Activated naive CD8-positive, alpha-beta T cell treated with anti-CD3 and anti-CD28 coated beads for 36 hours (primary cell): ENCODE results near the gene MCU. TPM values are rescaled to one million over a fixed set of nuclear protein-coding genes. Genes with fewer than 3 reads are reported as not detected.
A peak's percentile ranks its signal among the peaks of the same experiment; 100 is the strongest.
"Not testable (repeated sequence)": the region's sequence is repeated elsewhere in the genome, so short reads cannot be mapped to it uniquely, and the experiment has no call there.

Source experiments
- DNase-seq: peaks from one replicate; pipeline ENCODE4 v3.0.0; 2021
- H3K27ac Mint-ChIP-seq: one replicate; pipeline ENCODE4 v1.8.0; 2022; ENCODE audit warnings: mild to moderate bottlenecking, moderate library complexity, mixed read lengths
- H3K27me3 Mint-ChIP-seq: one replicate; pipeline ENCODE4 v1.8.0; 2022; ENCODE audit warnings: mild to moderate bottlenecking, mixed read lengths
- H3K36me3 Mint-ChIP-seq: one replicate; pipeline ENCODE4 v1.8.0; 2021; ENCODE audit warnings: mild to moderate bottlenecking, mixed read lengths
- H3K4me1 Mint-ChIP-seq: one replicate; pipeline ENCODE4 v1.8.0; 2021; ENCODE audit warnings: mixed read lengths
- H3K4me3 Mint-ChIP-seq: one replicate; pipeline ENCODE4 v1.8.0; 2022; ENCODE audit warnings: mild to moderate bottlenecking, moderate library complexity, mixed read lengths
- H3K9me3 Mint-ChIP-seq: one replicate; pipeline ENCODE4 v1.8.0; 2022; ENCODE audit warnings: mixed read lengths
- total RNA-seq, 2 experiments: library from RNA; stranded (reverse); gene quantifications; one replicate each; pipeline ENCODE4 v1.2.3, GENCODE V29; 2021

The MCU gene, protein sequence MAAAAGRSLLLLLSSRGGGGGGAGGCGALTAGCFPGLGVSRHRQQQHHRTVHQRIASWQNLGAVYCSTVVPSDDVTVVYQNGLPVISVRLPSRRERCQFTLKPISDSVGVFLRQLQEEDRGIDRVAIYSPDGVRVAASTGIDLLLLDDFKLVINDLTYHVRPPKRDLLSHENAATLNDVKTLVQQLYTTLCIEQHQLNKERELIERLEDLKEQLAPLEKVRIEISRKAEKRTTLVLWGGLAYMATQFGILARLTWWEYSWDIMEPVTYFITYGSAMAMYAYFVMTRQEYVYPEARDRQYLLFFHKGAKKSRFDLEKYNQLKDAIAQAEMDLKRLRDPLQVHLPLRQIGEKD
- total RNA-seq: 10 to 100 TPM; 15.3 to 15.5 TPM

DNA sequence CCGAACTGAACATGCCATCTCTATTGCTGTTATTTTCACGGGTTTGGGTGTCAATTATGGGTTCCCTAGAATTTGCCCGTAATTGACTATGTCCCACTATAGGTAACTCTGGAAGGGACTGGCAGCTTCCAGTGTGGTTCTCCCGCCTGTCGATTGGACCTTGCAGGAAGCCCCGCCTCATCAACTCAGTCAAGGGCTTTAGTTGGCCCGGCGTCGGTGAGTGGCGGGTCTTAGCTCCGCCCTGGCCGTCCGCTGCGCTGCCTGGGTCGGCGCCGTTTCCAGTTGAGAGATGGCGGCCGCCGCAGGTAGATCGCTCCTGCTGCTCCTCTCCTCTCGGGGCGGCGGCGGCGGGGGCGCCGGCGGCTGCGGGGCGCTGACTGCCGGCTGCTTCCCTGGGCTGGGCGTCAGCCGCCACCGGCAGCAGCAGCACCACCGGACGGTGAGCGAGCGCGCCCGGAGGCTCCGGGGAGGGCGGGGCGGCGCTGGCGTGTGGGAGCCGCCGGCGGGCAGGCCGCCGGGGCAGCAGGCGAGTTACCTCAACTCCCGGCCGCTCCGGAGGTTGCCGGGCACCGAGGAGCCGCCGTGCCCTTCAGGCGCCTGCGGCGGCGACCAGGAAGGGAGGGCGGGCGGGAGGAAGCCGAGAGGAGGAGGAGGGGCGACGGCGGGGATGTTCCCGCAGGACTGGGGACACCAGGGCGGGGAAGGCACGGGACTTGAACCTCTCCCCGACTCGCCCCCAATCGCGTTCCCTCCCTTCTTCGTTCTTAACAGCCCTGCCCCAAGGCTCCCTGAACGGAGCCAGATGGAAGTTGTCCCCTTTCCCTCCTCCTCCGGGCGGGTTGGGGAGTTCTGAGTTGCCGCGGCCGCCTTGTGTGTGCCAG is at the start of gene MCU:
Gene MCU, plus strand, starts transcription at position 281 of the 881 bp plus-strand sequence. Its CDS starts 9 bp downstream, at position 290.
- Mint-ChIP-seq H3K27ac (peak within 1 kb of the TSS; percentile 77), H3K36me3 (no peaks in the 10 kb centered on the region), H3K27me3 (peaks cover 6% of the 10 kb centered on the region), H3K4me3 (peak within 1 kb of the TSS; percentile 88), H3K9me3 (no peaks in the 10 kb centered on the region), H3K4me1 (peaks cover 38% of the 10 kb centered on the region)
- DNase-seq: peak; percentile 94

DNA sequence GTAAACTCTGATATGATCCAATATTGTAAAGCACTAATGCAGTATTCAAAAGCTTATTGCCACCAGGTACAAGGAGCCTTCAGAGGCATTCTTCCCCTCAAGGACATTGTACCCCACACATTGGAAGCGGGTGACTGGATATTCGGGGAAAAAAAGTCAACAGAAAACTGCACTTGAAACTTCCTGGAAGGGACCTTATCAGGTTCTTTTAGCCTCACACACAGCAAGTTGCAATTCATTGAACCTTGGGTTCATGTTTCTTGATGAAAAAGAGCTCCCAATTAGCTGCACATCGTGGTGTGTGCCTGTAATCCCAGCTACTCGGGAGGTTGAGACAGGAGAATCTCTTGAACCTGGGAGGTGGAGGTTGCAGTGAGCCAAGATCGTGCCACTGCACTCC is 49.6 kb upstream of the MCU start:
- no peak overlapping the region for H3K4me3 Mint-ChIP-seq
- no peaks in the 10 kb centered on the region for H3K36me3 Mint-ChIP-seq
- no peaks in the 10 kb centered on the region for H3K27me3 Mint-ChIP-seq
- peaks cover 5% of the 10 kb centered on the region for H3K4me1 Mint-ChIP-seq
- no peaks in the 10 kb centered on the region for H3K9me3 Mint-ChIP-seq
- H3K27ac Mint-ChIP-seq: no peak overlapping the region
- no peak for DNase-seq

DNA sequence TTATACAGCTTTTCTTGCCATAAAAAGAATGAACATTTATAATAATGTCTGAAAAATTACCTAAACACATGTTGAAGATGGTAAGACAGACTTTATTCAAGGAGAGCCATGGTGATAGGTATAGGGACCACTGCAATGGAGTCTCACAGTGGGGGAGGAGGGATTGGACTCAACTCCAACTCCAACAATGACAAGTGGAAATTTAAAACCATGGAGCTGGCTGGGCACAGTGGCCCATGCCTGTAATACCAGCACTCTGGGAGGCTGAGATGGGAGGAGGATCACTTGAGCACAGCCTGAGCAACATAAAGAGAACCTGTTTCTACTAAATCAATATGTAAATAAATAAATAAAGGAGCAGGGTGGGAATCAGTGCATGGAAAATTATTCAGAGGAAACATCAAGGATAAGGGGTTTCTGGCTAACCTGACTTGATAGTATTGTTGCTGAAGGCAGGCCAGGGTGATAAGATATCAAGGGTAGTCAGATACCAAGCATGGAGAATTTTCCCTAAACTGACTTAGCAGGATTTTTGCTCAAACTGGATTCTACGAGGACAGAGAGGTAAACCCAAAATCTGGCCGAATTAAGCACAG is 46.6 kb upstream of the MCU start:
- H3K4me1 Mint-ChIP-seq: no peaks in the 10 kb centered on the region
- no peak overlapping the region for H3K27ac Mint-ChIP-seq
- H3K27me3 Mint-ChIP-seq: no peaks in the 10 kb centered on the region
- no peak overlapping the region for H3K4me3 Mint-ChIP-seq
- H3K36me3 Mint-ChIP-seq: no peaks in the 10 kb centered on the region
- H3K9me3 Mint-ChIP-seq: no peaks in the 10 kb centered on the region
- no peak for DNase-seq

DNA sequence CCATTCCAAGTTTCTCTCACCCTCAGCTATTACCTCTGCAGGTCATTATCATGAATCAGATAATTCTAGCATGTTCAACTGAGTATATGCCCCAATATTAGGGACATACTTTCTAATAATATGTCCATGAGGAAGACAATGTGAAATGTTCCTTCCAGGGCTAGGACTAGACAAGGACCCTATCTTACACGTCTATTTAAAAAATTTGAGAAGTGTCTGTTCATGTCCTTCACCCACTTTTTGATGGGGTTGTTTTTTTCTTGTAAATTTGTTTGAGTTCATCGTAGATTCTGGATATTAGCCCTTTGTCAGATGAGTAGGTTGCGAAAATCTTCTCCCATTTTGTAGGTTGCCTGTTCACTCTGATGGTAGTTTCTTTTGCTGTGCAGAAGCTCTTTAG is 45.0 kb upstream of the MCU start:
- H3K4me1 Mint-ChIP-seq, H3K27me3 Mint-ChIP-seq, H3K9me3 Mint-ChIP-seq, H3K4me3 Mint-ChIP-seq, H3K36me3 Mint-ChIP-seq, DNase-seq, H3K27ac Mint-ChIP-seq: not testable (repeated sequence)

DNA sequence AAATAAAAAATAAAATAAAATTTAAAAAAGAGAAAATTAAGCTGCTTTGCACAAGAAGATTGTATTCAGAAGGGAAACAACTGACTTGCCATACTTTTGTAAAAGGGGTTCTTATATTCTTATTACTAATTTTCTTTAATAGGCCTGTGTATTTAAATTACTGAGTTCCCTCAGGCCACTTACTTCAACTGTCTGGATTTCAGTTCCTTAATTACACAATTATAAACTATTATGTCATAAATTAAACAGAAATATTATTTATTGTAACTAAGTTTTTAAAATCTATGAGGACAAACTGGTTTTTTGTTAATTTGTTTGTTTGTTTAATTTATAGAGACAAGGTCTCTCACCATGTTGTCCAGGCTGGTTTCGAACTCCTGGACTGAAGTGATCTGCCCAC is 43.6 kb upstream of the MCU start:
- Mint-ChIP-seq H3K4me1 (no peaks in the 10 kb centered on the region), H3K27ac (no peak overlapping the region), H3K9me3 (no peaks in the 10 kb centered on the region), H3K4me3 (no peak overlapping the region), H3K36me3 (no peaks in the 10 kb centered on the region), H3K27me3 (no peaks in the 10 kb centered on the region)
- DNase-seq: no peak

DNA sequence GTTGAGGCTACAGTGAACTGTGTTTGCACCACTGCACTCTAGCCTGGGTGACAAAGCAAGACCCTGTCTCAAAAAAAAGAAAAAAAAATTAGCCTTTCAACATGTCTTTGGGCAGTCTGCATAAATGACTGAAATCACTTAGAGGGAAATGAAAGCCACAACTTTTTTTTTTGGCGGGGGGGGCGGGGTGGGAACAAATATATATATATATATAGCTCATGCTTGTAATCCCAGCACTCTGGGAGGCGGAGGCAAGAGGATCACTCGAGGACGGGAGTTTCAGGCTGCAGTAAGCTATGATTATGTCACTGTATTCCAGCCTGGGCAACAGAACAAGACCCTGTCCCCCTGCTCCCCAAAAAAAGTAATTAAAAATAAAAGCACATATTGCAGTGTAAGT is 42.7 kb upstream of the MCU start:
- Mint-ChIP-seq H3K27ac (no peak overlapping the region), H3K27me3 (no peaks in the 10 kb centered on the region), H3K4me1 (no peaks in the 10 kb centered on the region), H3K4me3 (no peak overlapping the region), H3K9me3 (no peaks in the 10 kb centered on the region), H3K36me3 (no peaks in the 10 kb centered on the region)
- no peak for DNase-seq

DNA sequence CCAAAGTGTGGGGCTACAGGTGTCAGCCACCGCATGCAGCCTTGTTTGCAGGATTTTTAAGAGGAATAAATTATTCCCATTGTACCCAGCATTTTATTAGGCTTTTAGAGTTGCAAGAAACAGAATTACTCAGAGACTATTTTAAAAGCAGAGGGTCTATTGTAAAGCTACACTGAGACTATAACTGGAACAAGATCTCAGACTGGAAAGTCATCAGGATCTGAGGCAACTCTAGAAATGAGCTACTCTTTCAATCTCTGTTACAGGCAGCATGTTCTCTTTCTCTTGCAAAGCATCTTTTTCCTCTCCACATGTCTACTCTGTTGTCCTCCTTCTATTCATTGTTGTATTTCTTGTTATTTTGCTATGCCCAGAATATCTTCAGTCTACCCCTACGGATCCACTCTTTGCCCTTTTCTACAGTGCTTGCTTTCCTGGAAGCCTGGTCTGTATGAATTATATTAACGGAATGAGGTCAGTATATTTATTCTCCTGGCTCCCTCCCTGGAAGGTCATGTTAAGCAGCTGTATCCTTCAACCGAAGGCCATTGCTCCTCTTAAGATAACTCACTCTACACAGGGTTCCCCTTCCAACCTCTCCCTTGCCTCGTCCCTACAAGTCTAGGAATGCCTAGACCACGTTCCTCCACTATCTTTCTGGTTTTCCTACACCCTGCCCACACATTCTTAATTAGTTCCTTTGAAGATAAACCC is 38.4 kb upstream of the MCU start:
- no peak overlapping the region for H3K4me3 Mint-ChIP-seq
- H3K36me3 Mint-ChIP-seq: no peaks in the 10 kb centered on the region
- DNase-seq: no peak
- no peaks in the 10 kb centered on the region for H3K9me3 Mint-ChIP-seq
- no peak overlapping the region for H3K27ac Mint-ChIP-seq
- H3K27me3 Mint-ChIP-seq: no peaks in the 10 kb centered on the region
- H3K4me1 Mint-ChIP-seq: no peaks in the 10 kb centered on the region

DNA sequence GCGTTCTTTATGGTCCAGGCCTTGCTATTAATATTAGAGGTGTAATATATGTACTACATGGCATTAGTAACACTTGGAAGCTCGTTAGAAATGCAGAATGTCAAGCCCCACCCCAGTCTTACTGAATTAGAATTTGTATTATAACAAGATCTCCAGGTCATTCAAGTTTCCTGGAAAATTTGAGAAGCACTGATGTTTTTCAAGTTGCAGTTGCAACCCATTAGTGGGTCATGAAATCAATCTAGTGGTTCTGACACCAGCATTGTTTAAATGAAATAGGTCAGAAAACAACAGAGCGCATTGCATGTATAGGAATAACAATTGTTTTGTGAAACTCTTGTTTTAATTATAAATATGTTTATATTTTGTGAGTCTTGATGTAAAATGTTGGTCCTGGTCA is 37.2 kb upstream of the MCU start:
- no peak for DNase-seq
- no peaks in the 10 kb centered on the region for H3K36me3 Mint-ChIP-seq
- H3K4me1 Mint-ChIP-seq: no peaks in the 10 kb centered on the region
- no peak overlapping the region for H3K27ac Mint-ChIP-seq
- H3K9me3 Mint-ChIP-seq: no peaks in the 10 kb centered on the region
- no peaks in the 10 kb centered on the region for H3K27me3 Mint-ChIP-seq
- H3K4me3 Mint-ChIP-seq: no peak overlapping the region

DNA sequence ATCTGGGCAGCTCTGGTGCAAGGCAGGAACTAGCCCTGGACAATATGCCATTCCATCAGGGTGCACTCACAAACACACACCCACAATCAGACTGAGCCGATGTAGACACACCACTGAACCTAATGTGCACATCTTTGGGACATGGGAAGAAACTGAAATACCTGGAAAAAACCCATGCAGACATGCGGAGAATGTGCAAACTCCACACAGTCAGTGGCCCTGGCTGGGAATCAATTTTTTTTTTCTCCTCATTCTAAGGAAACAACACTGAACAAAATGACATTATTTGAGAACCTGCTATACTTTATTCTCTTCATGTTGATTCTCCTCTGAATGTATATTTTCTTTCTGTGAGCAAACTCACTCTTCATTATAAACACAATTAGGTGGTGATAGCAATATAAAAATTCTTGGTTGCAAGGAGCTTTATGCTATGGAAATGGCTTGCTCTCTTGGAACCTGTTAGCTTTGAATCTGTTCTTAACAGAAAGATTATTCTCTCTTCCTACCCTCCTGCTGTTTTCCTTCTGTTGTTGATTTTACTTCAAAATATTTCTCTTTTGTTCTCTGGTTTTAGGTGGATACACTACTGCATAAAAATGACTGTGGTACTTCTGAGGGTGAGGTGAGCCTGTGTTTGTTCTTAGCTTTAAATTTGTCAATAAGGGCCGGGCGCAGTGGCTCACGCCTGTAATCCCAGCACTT is 33.1 kb upstream of the MCU start:
- DNase-seq: no peak
- H3K27me3 Mint-ChIP-seq: peaks cover 3% of the 10 kb centered on the region
- no peak overlapping the region for H3K4me3 Mint-ChIP-seq
- H3K9me3 Mint-ChIP-seq: no peaks in the 10 kb centered on the region
- no peaks in the 10 kb centered on the region for H3K36me3 Mint-ChIP-seq
- H3K27ac Mint-ChIP-seq: no peak overlapping the region
- H3K4me1 Mint-ChIP-seq: no peaks in the 10 kb centered on the region

DNA sequence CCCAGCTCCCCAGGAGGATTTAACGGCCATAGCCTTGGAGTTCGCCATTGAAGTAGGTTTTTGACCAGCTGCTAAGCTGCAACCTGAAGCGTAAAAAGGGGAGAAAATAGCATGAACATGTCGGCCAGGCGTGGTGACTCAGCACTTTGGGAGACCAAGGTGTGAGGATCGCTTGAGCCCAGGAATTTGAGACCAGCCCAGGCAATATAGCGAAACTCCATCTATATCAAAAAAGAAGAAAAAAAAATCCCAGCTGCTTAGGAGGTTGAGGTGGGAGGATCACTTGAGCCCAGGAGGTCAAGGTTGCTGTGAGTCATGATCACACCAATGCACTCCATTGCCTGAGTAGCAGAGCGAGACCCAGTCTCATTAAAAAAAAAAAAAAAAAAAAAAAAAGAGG is 32.2 kb upstream of the MCU start:
- Mint-ChIP-seq H3K4me1 (no peaks in the 10 kb centered on the region), H3K36me3 (no peaks in the 10 kb centered on the region), H3K27ac (no peak overlapping the region), H3K4me3 (no peak overlapping the region), H3K9me3 (no peaks in the 10 kb centered on the region), H3K27me3 (peaks cover 3% of the 10 kb centered on the region)
- no peak for DNase-seq

DNA sequence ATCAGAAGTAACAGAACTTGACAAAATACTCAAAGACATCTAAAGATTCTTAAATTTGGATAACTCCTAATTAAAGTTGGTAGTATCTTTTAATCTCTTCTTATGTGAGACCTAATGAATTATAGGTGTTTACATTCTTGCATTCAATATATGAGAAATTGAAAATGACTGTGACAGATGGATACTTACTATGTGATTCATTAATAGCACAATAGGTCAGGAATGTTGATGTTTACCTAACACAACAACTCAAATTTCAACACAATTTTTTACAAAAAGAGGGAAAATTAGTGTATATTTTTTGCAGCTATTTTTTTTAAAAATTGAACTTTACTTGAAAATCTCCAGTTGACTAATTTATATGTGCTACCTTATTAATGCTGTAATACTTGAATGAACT is 31.7 kb upstream of the MCU start:
- Mint-ChIP-seq H3K36me3 (no peaks in the 10 kb centered on the region), H3K27ac (no peak overlapping the region), H3K9me3 (no peaks in the 10 kb centered on the region), H3K4me1 (no peaks in the 10 kb centered on the region), H3K4me3 (no peak overlapping the region), H3K27me3 (peaks cover 3% of the 10 kb centered on the region)
- no peak for DNase-seq

DNA sequence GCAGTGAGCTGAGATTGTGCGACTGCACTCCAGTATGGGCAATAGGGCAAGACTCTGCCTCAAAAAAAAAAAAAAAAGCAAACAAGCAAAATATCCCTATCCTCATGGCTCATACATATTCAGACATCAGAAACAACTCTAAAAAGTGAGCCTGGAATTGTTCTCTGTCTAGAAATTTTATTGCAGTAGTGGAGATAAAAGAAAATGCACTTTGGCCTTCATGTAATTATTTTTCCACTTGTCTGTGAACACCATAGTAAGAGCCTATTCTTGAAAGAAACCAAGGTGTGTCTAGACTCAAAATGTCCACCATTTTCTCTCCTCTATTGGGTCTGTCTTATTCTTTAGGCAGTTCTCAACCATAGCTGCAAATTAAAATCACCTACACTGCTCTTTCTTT is 30.5 kb upstream of the MCU start:
- Mint-ChIP-seq H3K27me3 (peaks cover 3% of the 10 kb centered on the region), H3K4me1 (no peaks in the 10 kb centered on the region), H3K9me3 (no peaks in the 10 kb centered on the region), H3K36me3 (no peaks in the 10 kb centered on the region), H3K4me3 (no peak overlapping the region), H3K27ac (no peak overlapping the region)
- DNase-seq: no peak

DNA sequence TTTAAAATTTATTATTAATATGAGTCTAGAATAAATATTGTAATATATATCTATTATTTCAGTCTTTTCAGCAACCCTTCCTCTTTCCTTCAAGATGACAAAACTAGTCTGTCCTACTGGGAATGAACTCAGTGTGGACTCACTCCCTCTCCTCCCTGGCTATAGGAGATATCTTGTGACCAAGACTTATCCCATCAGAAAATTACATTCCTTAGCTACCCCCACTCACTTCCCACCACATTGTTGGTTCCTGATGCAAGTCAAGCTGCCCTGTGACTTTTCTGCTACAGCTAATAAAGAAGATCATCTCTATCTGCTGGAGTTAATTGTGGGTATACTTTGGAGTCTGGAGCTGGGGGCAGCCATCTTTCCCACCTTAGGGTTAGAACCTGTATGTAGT is 28.0 kb upstream of the MCU start:
- H3K27me3 Mint-ChIP-seq: peaks cover 7% of the 10 kb centered on the region
- no peak for DNase-seq
- H3K9me3 Mint-ChIP-seq: no peaks in the 10 kb centered on the region
- no peak overlapping the region for H3K27ac Mint-ChIP-seq
- H3K4me1 Mint-ChIP-seq: no peaks in the 10 kb centered on the region
- H3K4me3 Mint-ChIP-seq: no peak overlapping the region
- no peaks in the 10 kb centered on the region for H3K36me3 Mint-ChIP-seq

DNA sequence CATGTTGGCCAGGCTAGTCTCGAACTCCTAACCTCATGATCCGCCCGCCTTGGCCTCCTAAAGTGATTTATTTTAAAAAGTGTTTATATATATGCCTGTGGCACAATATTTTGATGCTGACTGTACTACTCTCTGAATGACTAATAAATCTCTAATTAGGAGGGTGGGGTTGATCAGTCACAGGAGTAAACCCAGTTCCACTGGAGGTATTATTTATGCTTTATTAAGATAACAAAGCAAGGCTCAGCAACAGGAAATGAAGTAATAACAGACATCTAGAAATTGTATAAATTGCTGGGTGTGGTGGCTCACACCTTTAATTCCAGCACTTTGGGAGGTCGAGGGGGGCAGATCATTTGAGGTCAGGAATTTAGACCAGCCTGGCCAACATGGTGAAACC is 26.0 kb upstream of the MCU start:
- Mint-ChIP-seq H3K4me1 (no peaks in the 10 kb centered on the region), H3K27me3 (peaks cover 4% of the 10 kb centered on the region), H3K27ac (no peak overlapping the region), H3K9me3 (no peaks in the 10 kb centered on the region), H3K4me3 (no peak overlapping the region), H3K36me3 (no peaks in the 10 kb centered on the region)
- no peak for DNase-seq
